ENCODE results near the gene SLX4IP. TPM values are rescaled to one million over a fixed set of nuclear protein-coding genes. Genes with fewer than 3 reads are reported as not detected.

Gene SLX4IP
- total RNA-seq, 4 donors from 2014 or later, result 2.4 to 5.4 (median 4.1) TPM

DNA sequence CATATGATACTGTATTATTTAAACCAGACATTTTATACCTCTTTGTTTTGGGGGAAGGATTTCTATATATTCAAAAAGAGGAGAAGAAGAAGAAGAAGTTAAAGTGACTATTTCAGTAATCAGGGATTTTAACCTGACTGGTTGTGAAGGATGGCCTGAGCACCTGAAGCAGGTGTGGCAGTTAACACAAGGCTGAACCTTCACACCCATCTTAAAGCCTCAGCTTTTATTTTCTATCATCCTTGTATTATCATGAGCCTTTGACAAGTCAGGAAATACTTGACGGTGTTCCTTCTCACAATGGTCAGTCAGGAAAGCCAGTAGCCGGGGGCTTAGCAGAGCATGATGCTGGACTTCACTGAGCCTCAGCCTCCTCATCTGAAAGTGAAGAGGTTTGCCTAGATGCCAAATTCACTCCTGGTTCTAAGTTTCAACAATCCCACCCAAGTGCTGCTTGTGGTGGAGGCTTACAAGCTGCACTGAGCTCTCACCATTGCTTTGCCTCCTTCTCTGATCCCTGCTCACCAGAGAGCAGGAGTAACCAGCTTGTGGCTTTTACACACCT, 121.5 kb downstream of the SLX4IP start:
- TF ChIP-seq, protein P1, sequence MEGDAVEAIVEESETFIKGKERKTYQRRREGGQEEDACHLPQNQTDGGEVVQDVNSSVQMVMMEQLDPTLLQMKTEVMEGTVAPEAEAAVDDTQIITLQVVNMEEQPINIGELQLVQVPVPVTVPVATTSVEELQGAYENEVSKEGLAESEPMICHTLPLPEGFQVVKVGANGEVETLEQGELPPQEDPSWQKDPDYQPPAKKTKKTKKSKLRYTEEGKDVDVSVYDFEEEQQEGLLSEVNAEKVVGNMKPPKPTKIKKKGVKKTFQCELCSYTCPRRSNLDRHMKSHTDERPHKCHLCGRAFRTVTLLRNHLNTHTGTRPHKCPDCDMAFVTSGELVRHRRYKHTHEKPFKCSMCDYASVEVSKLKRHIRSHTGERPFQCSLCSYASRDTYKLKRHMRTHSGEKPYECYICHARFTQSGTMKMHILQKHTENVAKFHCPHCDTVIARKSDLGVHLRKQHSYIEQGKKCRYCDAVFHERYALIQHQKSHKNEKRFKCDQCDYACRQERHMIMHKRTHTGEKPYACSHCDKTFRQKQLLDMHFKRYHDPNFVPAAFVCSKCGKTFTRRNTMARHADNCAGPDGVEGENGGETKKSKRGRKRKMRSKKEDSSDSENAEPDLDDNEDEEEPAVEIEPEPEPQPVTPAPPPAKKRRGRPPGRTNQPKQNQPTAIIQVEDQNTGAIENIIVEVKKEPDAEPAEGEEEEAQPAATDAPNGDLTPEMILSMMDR (IDR thresholded peaks at IDR 0.05; ENCODE audit: low read depth), result no peak

DNA sequence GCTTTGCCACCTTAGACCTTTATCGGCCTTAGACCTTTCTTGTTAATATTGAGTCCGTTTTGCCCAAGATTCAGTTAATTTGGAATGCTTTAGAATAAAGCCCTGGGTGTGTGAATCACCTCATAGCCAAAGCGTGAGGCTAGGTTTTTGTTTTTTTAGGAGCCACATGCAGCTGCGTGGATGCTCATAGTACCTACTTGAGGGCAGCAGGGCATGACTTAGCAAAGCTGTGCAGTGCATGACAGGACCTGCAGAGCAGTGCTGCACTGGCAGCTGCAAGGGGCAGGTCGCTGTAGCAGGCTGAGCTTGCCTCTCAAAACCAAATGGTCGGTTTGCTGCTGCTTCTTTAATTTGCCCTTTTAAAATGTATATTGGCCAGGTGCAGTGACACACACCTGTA, 122.6 kb downstream of the SLX4IP start:
- TF ChIP-seq, protein P1 (IDR thresholded peaks at IDR 0.05; ENCODE audit: low read depth), result no peak

DNA sequence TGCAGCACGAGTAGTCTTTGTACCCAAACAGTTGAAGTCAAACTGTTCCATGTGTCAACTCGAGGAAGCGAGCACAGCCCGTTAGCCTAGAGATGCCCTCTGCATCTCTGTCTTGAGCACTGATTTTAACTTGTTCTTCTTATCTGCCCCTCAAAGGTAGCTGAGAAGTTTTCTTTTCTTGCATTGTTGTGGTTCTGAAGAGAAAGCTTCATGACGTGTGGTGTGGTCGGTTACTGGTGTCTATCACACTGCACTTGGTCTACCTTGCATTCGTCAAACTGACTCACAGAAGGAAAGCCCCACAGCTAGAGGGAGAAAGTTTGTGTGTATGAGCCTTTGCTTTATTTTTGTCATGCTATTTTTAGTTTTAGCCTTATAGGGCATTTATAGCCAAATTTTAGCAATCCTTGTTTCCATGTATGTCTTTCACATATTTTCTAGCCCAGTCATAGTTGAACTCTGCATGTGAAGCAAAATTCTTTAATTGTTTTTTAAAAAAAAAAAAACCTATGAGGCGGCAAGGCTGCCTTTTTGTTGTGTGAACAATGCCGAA, 123.6 kb downstream of the SLX4IP start:
- TF ChIP-seq, protein P1 (IDR thresholded peaks at IDR 0.05; ENCODE audit: low read depth), result no peak

DNA sequence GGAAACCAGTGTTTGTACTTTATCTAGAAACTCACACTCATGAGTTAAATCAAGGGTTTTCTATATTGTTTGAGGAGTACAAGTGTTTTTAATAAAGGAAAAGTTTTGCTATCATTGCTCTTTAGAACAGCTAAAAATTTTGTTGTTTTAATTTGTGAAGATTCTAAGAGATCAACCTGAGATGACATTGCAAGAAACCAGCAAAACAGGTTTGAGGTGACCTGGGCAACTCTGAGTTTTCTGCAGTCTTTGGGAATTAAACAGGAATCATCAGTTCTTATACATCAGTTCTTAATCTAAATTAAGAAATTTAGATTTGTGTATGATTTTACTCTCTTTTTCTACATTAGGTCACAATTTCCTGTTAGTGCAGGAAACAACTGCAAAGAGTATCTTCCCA, 124.2 kb downstream of the SLX4IP start:
- TF ChIP-seq, protein P1 (IDR thresholded peaks at IDR 0.05; ENCODE audit: low read depth), result no peak

DNA sequence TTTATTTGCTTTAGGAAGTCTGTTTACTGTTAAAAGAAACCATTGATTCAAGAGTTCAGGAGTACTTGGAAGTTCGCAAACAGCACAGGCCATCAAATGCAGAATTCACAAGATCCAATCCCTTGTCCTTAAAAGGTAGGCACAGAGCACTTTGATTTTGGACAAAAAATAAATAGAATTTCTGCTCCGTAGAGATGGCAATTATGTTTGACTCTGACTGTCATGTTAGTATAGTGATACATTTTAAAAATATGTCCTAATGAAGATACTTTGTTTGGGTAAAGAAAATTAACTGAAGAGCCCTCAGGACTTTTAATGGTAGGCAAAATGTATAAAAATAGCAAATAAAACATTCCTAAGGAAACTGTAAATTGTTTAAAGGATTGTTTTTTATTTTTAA, 125.6 kb downstream of the SLX4IP start:
- TF ChIP-seq, protein P1 (IDR thresholded peaks at IDR 0.05; ENCODE audit: low read depth), result no peak

DNA sequence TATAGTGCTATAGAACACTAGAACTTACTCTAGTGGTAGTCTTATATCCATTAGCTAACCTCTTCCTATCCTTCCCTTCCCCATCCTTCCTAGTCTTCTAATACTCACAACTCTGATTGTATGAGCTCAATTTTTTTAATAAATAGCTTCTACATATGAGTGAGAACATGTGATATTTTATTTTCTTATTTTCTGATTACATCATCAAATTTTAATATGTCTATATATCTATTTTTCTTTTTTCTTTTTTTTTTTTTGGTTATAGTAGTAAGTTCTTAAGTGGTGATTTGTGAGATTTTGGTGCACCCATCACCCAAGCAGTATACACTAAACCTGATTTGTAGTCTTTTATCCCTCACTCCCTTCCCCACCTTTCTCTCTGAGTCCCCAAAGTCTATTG, 126.2 kb downstream of the SLX4IP start:
- TF ChIP-seq, protein P1 (IDR thresholded peaks at IDR 0.05; ENCODE audit: low read depth), result no peak

DNA sequence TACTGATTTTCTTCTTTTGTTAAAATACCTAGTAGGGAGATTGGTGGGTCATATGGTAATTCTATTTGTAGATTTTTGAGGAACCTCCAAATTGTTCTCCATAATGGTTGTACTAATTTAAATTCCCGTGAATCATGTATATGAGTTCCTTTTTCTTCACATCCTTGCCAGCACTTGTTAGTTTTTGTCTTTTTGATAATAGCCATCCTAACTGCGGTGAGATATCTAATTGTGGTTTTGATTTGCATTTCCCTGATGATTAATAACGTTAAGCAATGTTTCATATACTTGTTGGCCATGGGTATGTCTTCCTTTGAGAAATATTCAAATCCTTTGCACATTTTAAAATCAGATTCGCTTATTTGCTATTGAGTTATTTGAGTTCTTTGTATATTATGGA, 127.8 kb downstream of the SLX4IP start:
- TF ChIP-seq, protein P1 (IDR thresholded peaks at IDR 0.05; ENCODE audit: low read depth), result no peak

Measured in subcutaneous adipose tissue (tissue), 4 donors.